ENCODE data around the gene IGSF21. TPM values are rescaled to one million over a fixed set of nuclear protein-coding genes. Genes with fewer than 3 reads are reported as not detected.

The IGSF21 gene
- total RNA-seq, 4 donors from 2014 or later = 0.26 to 2.7 (median 0.88) TPM; not detected in 1

DNA sequence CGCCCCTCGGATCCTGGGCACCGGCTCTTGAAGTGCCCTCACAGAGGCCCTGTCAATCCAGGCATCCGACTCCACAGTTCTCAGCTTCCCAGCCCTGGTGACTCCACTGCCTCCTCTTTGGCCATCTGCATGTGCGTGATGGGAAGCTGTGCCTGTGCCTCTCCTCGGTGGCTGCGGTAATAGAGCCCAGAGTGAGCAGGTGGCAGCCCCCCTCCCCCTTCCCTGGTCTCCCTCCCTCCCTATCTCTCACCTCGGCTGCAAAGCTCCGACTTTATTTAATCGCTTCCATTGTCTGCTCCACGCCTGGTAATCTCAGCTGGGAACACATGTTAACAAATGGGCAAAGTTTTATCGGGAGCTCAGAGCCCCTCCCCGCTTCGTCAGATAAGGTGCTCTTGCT is 91.9 kb downstream of the IGSF21 start:
- no peaks in the 10 kb centered on the region for H3K9me3 ChIP-seq
- no peak overlapping the region for H3K4me3 ChIP-seq
- H3K27ac ChIP-seq = no peak overlapping the region
- TF ChIP-seq POLR2A (IDR thresholded peaks at IDR 0.05) = no peak
- TF ChIP-seq, protein P1, sequence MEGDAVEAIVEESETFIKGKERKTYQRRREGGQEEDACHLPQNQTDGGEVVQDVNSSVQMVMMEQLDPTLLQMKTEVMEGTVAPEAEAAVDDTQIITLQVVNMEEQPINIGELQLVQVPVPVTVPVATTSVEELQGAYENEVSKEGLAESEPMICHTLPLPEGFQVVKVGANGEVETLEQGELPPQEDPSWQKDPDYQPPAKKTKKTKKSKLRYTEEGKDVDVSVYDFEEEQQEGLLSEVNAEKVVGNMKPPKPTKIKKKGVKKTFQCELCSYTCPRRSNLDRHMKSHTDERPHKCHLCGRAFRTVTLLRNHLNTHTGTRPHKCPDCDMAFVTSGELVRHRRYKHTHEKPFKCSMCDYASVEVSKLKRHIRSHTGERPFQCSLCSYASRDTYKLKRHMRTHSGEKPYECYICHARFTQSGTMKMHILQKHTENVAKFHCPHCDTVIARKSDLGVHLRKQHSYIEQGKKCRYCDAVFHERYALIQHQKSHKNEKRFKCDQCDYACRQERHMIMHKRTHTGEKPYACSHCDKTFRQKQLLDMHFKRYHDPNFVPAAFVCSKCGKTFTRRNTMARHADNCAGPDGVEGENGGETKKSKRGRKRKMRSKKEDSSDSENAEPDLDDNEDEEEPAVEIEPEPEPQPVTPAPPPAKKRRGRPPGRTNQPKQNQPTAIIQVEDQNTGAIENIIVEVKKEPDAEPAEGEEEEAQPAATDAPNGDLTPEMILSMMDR (IDR thresholded peaks at IDR 0.05) = no peak
- H3K4me1 ChIP-seq = no peaks in the 10 kb centered on the region
- DNase-seq = no peak
- WGBS, 2 donors = 25 to 50% methylated on average over 5 to 13 of the region's 14 CpGs
- peaks cover 0 to 94% (median 0%) of the 10 kb centered on the region in 4 donors for H3K27me3 ChIP-seq
- no peaks in the 10 kb centered on the region for H3K36me3 ChIP-seq
- intact Hi-C loops (cut with DNase I) = no loop called here

DNA sequence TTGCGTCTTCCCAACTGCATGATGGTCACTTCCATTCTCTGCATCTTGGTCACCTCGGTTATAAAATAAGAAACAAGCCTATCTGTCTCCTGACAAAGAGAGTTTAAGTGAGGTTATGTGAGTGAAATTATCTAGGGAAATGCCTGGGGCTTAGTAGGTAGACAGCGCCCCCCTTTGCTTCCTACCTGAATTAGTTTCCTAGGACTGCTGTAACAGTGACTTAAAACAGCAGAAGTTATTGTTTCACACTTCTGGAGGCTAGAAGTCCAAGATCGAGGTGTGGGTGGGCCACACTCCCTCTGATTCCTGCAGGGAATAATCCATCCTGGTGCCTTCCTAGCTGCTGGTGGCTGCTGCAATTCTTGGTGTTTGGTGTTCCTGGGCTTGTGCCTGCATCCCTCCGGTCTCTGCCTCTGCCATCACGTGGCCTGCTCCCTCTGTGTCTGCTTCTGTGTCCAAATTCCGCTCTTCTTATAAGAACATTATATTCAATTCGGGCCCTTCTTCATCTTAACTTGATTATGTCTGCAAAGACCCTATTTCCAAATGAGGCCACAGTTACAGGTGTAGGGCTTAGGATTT is 92.6 kb downstream of the IGSF21 start:
- Histone ChIP-seq H3K9me3 (no peaks in the 10 kb centered on the region), H3K36me3 (no peaks in the 10 kb centered on the region), H3K4me3 (no peak overlapping the region), H3K27ac (no peak overlapping the region), H3K4me1 (no peaks in the 10 kb centered on the region), H3K27me3 (peaks cover 0 to 86% (median 0%) of the 10 kb centered on the region in 4 donors)
- intact Hi-C loops (cut with DNase I) = no loop called here
- DNase-seq = no peak
- 54 to 69% methylated on average over 6 to 8 of the region's 8 CpGs for WGBS, 2 donors
- TF ChIP-seq POLR2A (IDR thresholded peaks at IDR 0.05) = no peak
- TF ChIP-seq, protein P1 (IDR thresholded peaks at IDR 0.05) = no peak

DNA sequence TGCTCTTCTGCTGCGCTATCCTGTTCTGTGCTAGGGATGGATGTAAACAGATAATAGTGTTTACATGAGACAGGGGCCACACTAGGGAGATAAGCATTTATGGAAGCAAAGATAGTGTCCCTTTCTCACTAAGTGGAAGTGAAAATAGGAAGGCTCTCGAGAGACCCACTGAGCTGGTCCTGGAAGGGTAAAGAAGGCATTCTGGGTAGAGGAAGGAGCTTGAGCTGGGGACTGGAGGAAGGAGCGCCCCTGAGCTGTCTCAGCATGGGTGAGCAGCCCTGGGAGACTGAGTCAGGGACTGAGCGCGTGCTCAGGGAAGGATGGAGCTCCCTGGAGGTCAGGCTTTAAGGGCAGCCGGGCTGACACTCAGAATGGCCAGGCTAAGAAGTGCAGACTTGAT is 93.3 kb downstream of the IGSF21 start:
- Histone ChIP-seq H3K4me3 (no peak overlapping the region), H3K9me3 (no peaks in the 10 kb centered on the region), H3K27ac (no peak overlapping the region), H3K27me3 (peaks cover 0 to 79% (median 0%) of the 10 kb centered on the region in 4 donors), H3K4me1 (no peaks in the 10 kb centered on the region), H3K36me3 (no peaks in the 10 kb centered on the region)
- WGBS, 2 donors = 62 to 63% methylated on average over 6 of the region's 6 CpGs
- no peak for DNase-seq
- intact Hi-C loops (cut with DNase I) = no loop called here
- no peak for TF ChIP-seq POLR2A (IDR thresholded peaks at IDR 0.05)
- TF ChIP-seq, protein P1 (IDR thresholded peaks at IDR 0.05) = no peak

DNA sequence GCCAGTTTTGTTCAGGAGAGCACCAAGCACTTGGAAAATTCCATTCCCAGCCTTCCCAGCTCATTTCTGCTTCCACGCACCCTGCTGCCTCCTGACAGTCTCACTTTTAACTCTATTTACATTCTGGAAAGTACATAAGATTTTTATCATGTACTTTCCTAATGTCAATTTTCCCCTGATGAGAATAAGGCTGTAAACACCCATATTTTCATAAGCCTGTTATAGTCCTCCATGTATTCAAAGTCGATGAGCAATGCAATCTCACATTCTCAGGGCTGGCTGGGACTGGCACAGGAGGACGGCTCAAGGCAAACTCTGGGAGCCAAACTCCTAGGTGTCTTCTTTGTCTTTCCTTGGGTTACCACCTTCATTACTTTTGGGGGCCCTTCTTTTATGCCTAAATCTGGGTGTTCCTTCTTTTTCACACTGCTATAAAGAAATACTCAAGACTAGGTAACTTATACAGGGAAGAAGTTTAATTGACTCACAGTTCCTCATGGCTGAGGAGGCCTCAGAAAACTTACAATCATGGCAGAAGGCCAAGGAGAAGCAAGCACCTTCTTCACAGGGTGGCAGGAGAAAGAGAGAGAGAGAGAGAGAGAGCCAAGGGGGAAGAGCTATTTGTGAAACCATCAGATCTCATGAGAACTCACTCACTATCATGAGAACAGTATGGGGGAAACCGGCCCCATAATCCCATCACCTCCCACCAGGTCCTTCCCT is 94.6 kb downstream of the IGSF21 start:
- Histone ChIP-seq H3K27me3 (peaks cover 0 to 78% (median 0%) of the 10 kb centered on the region in 4 donors), H3K27ac (no peak overlapping the region), H3K36me3 (no peaks in the 10 kb centered on the region), H3K4me3 (no peak overlapping the region), H3K9me3 (peaks cover 0 to 8% (median 0%) of the 10 kb centered on the region in 3 donors), H3K4me1 (no peaks in the 10 kb centered on the region)
- WGBS, 2 donors = 48 to 55% methylated on average over 4 of the region's 4 CpGs
- no peak for DNase-seq
- intact Hi-C loops (cut with DNase I) = no loop called here
- TF ChIP-seq, protein P1 (IDR thresholded peaks at IDR 0.05) = no peak
- TF ChIP-seq POLR2A (IDR thresholded peaks at IDR 0.05) = no peak

- H3K4me3 ChIP-seq = no peak overlapping the region
- peaks cover 0 to 67% (median 0%) of the 10 kb centered on the region in 4 donors for H3K27me3 ChIP-seq
- H3K9me3 ChIP-seq = peaks cover 0 to 9% (median 0%) of the 10 kb centered on the region in 3 donors
- intact Hi-C loops (cut with DNase I) = no loop called here
- H3K27ac ChIP-seq = no peak overlapping the region
- no peak for DNase-seq
- TF ChIP-seq, protein P1 (IDR thresholded peaks at IDR 0.05) = no peak
- no peak for TF ChIP-seq POLR2A (IDR thresholded peaks at IDR 0.05)
- 24 to 61% methylated on average over 4 of the region's 4 CpGs for whole genome bisulfite sequencing, 2 donors
- no peaks in the 10 kb centered on the region for H3K4me1 ChIP-seq
- H3K36me3 ChIP-seq = no peaks in the 10 kb centered on the region
These were observed 96.0 kb downstream of the IGSF21 start for GRCh38 chr1:18203645-18204044.
